NT2/D1 (cell line): ENCODE results near the gene CLINT1.
A peak's percentile ranks its signal among the peaks of the same experiment; 100 is the strongest.

Experiments
- DNase-seq: peaks from one replicate; pipeline ENCODE4 v3.0.0-alpha.2; 2011; ENCODE audit warnings: low read depth, low spot score
- H3K27me3 ChIP-seq: 2 replicates; pipeline ENCODE4 v1.6.0; 2011; ENCODE audit warnings: mild to moderate bottlenecking; ENCODE audit not compliant: insufficient read length, insufficient read depth
- H3K36me3 ChIP-seq: 2 replicates; pipeline ENCODE4 v1.6.1; 2011; ENCODE audit warnings: mild to moderate bottlenecking, low read length, mixed read lengths; ENCODE audit not compliant: insufficient read depth, insufficient read length
- H3K4me1 ChIP-seq: 2 replicates; pipeline ENCODE4 v1.5.1; 2011; ENCODE audit not compliant: insufficient read depth, insufficient read length
- H3K4me3 ChIP-seq: 2 replicates; pipeline ENCODE4 v1.5.1; 2011; ENCODE audit warnings: low read depth; ENCODE audit not compliant: insufficient read length
- H3K9ac ChIP-seq: 2 replicates; pipeline ENCODE4 v1.6.0; 2011; ENCODE audit warnings: low read depth; ENCODE audit not compliant: insufficient read length
- H3K9me3 ChIP-seq: 2 replicates; pipeline ENCODE4 v1.5.1; 2011; ENCODE audit warnings: mild to moderate bottlenecking, low read length; ENCODE audit not compliant: insufficient read depth
- SUZ12 ChIP-seq: IDR thresholded peaks from 2 replicates; pipeline ENCODE4 v1.6.1; 2011; ENCODE audit not compliant: insufficient read length, insufficient read depth; ENCODE audit errors: extremely low read depth
- YY1 ChIP-seq: IDR thresholded peaks from 2 replicates; pipeline ENCODE4 v1.6.1; 2011; ENCODE audit not compliant: insufficient read length, insufficient read depth
- ZNF274 ChIP-seq: IDR thresholded peaks from 2 replicates; pipeline ENCODE4 v1.6.1; 2011; ENCODE audit warnings: mild to moderate bottlenecking, low read depth, low read length

Gene CLINT1

DNA sequence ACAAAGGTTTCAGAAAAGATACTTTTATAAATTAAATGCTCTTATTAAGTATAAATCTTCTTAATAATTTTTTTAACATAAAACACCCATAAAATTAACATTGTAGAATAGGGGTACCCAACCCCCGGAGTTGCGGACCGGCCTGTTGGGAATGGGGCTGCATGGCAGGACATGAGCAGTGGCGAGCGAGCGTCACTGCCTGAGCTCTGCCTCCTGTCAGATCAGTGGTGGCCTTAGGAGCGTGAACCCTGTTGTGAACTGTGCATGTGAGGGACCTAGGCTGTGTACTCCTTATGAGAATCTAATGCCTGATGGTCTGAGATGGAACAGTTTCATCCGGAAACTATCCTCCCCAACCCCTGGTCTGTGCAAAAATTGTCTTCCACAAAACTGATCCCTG, 35.3 kb downstream of the CLINT1 start:
- TF ChIP-seq YY1 = no peak
- no peak for TF ChIP-seq SUZ12
- no peak for TF ChIP-seq ZNF274
- Histone ChIP-seq H3K9ac (no peak overlapping the region), H3K4me1 (no peaks in the 10 kb centered on the region), H3K36me3 (no peaks in the 10 kb centered on the region), H3K27me3 (no peaks in the 10 kb centered on the region), H3K9me3 (no peaks in the 10 kb centered on the region), H3K4me3 (no peak overlapping the region)
- DNase-seq = no peak

- Histone ChIP-seq H3K9ac (no peak overlapping the region), H3K36me3 (peaks cover 3% of the 10 kb centered on the region), H3K9me3 (peaks cover 3% of the 10 kb centered on the region; the same call in 1 of the 2 replicates), H3K4me1 (no peaks in the 10 kb centered on the region), H3K4me3 (no peak overlapping the region), H3K27me3 (no peaks in the 10 kb centered on the region)
- TF ChIP-seq SUZ12 (no peak), YY1 (no peak), ZNF274 (no peak)
- no peak for DNase-seq
These were observed 36.9 kb downstream of the CLINT1 start for GRCh38 chr5:157821822-157822622.

- TF ChIP-seq YY1 (no peak), SUZ12 (no peak), ZNF274 (no peak)
- H3K9me3 ChIP-seq = peaks cover 3% of the 10 kb centered on the region; the same call in 1 of the 2 replicates
These were observed 37.5 kb downstream of the CLINT1 start for GRCh38 chr5:157821405-157821804.

DNA sequence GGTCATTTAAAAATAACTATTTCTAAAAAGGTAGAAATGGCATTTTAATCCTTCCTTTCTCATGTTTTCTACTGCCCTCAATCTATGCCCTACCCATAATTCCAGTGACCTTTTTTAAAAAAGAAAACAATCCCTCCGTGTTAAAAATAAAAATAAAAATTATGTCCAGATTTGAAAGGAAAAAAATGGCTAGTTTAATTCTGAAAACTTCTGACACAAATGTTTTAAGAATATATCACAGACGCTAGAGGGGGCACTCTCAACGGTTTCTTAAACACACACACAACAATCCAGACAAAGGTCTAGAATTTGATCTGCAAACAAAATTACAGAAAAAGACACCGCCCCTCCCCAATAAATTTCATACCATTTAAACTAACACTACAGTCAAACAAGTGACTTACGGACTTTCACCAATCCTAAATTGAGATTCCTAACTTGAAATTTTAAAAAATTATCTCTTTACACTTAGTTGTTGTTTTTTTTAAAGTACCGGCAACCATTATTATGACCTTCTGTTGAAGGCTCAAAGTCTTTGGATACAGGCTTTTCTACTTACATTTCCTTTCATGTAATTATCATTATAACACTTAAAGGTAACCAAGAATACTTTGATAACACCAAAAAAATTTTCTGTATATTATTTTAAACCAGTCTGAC, 38.2 kb downstream of the CLINT1 start:
- no peak overlapping the region for H3K9ac ChIP-seq
- no peaks in the 10 kb centered on the region for H3K27me3 ChIP-seq
- no peak overlapping the region for H3K4me3 ChIP-seq
- peaks cover 9% of the 10 kb centered on the region for H3K36me3 ChIP-seq
- peaks cover 3% of the 10 kb centered on the region; the same call in 1 of the 2 replicates for H3K9me3 ChIP-seq
- DNase-seq = peak; percentile 9
- no peak for TF ChIP-seq ZNF274
- no peak for TF ChIP-seq YY1
- TF ChIP-seq SUZ12 = no peak
- H3K4me1 ChIP-seq = no peaks in the 10 kb centered on the region

More at GRCh38 chr5:157821405-157821804, 37.5 kb downstream of the CLINT1 start:
- Histone ChIP-seq H3K36me3 (peaks cover 8% of the 10 kb centered on the region), H3K4me3 (no peak overlapping the region), H3K4me1 (no peaks in the 10 kb centered on the region), H3K27me3 (no peaks in the 10 kb centered on the region), H3K9ac (no peak overlapping the region)
- DNase-seq = no peak

GRCh38 chr5:157819502-157820115, 39.3 kb downstream of the CLINT1 start:
- DNase-seq = no peak
- H3K4me1 ChIP-seq = no peaks in the 10 kb centered on the region
- no peak overlapping the region for H3K9ac ChIP-seq
- H3K9me3 ChIP-seq = peaks cover 3% of the 10 kb centered on the region; the same call in 1 of the 2 replicates
- peaks cover 11% of the 10 kb centered on the region for H3K36me3 ChIP-seq
- TF ChIP-seq YY1 (no peak), SUZ12 (no peak), ZNF274 (no peak)
- H3K4me3 ChIP-seq = no peak overlapping the region
- H3K27me3 ChIP-seq = no peaks in the 10 kb centered on the region

GRCh38 chr5:157818368-157818767, 40.6 kb downstream of the CLINT1 start:
- Histone ChIP-seq H3K4me1 (no peaks in the 10 kb centered on the region), H3K9me3 (peaks cover 3% of the 10 kb centered on the region; the same call in 1 of the 2 replicates), H3K27me3 (no peaks in the 10 kb centered on the region), H3K4me3 (no peak overlapping the region), H3K9ac (no peak overlapping the region), H3K36me3 (peaks cover 18% of the 10 kb centered on the region)
- TF ChIP-seq YY1 = no peak
- TF ChIP-seq SUZ12 = no peak
- no peak for TF ChIP-seq ZNF274
- DNase-seq = no peak

DNA sequence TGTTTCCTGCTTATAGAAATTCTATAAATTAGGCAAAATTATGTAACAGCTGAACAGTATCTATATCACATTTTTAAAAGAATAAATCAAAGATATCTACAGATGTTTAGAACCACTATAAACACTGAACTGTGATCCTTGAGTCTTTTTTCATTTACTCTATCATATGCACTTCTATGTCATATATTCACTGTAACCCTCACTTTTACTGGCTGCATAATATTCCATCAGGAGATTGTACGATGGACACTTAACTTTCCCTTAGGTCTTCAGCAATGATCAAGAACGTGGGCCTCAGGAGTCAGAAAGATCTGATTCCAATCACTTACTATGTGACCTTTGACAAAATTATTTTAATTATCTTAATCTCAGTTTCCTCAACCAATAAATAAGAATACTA, 41.0 kb downstream of the CLINT1 start:
- TF ChIP-seq YY1 (no peak), ZNF274 (no peak), SUZ12 (no peak)
- no peak for DNase-seq
- peaks cover 19% of the 10 kb centered on the region for H3K36me3 ChIP-seq

More for the DNA sequence above, 41.0 kb downstream of the CLINT1 start:
- no peak overlapping the region for H3K4me3 ChIP-seq
- H3K4me1 ChIP-seq = no peaks in the 10 kb centered on the region
- peaks cover 3% of the 10 kb centered on the region; the same call in 1 of the 2 replicates for H3K9me3 ChIP-seq
- no peaks in the 10 kb centered on the region for H3K27me3 ChIP-seq
- H3K9ac ChIP-seq = no peak overlapping the region
